Measurements from ENCODE around the gene ERO1B.

Gene ERO1B

GRCh38 chr1:236257216-236257615 lies 24.5 kb downstream of the ERO1B start:
- H3K4me3 ChIP-seq (ENCODE audit: low read depth, low read length) = no peak overlapping the region
- no peak for TF ChIP-seq CTCF (IDR thresholded peaks at IDR 0.05; ENCODE audit: insufficient read depth, low read depth, low read length, missing control alignments)
- DNase-seq (ENCODE audit: low read depth) = no peak

- no peak overlapping the region for H3K4me3 ChIP-seq (ENCODE audit: low read depth, low read length)
- DNase-seq (ENCODE audit: low read depth) = no peak
- TF ChIP-seq CTCF (IDR thresholded peaks at IDR 0.05; ENCODE audit: insufficient read depth, low read depth, low read length, missing control alignments) = no peak
These were observed 27.7 kb downstream of the ERO1B start for GRCh38 chr1:236253918-236254637.

GRCh38 chr1:236253119-236253518 lies 28.6 kb downstream of the ERO1B start:
- TF ChIP-seq CTCF (IDR thresholded peaks at IDR 0.05; ENCODE audit: insufficient read depth, low read depth, low read length, missing control alignments) = no peak
- no peak overlapping the region for H3K4me3 ChIP-seq (ENCODE audit: low read depth, low read length)
- DNase-seq (ENCODE audit: low read depth) = no peak

- no peak for DNase-seq (ENCODE audit: low read depth)
- no peak overlapping the region for H3K4me3 ChIP-seq (ENCODE audit: low read depth, low read length)
- no peak for TF ChIP-seq CTCF (IDR thresholded peaks at IDR 0.05; ENCODE audit: insufficient read depth, low read depth, low read length, missing control alignments)
These were observed 30.2 kb downstream of the ERO1B start for GRCh38 chr1:236251587-236251986.

- TF ChIP-seq CTCF (IDR thresholded peaks at IDR 0.05; ENCODE audit: insufficient read depth, low read depth, low read length, missing control alignments) = no peak
- H3K4me3 ChIP-seq (ENCODE audit: low read depth, low read length) = no peak overlapping the region
- DNase-seq (ENCODE audit: low read depth) = no peak
These were observed 34.5 kb downstream of the ERO1B start for GRCh38 chr1:236247286-236247685.

- H3K4me3 ChIP-seq (ENCODE audit: low read depth, low read length) = no peak overlapping the region
- DNase-seq (ENCODE audit: low read depth) = no peak
- no peak for TF ChIP-seq CTCF (IDR thresholded peaks at IDR 0.05; ENCODE audit: insufficient read depth, low read depth, low read length, missing control alignments)
These were observed 39.2 kb downstream of the ERO1B start for GRCh38 chr1:236242568-236242967.

- no peak for DNase-seq (ENCODE audit: low read depth)
- no peak for TF ChIP-seq CTCF (IDR thresholded peaks at IDR 0.05; ENCODE audit: insufficient read depth, low read depth, low read length, missing control alignments)
- no peak overlapping the region for H3K4me3 ChIP-seq (ENCODE audit: low read depth, low read length)
These were observed 41.1 kb downstream of the ERO1B start for GRCh38 chr1:236240675-236241074.

Measured in GM12865 (cell line).